HG03045 (cell line): ENCODE data around the gene SEL1L3.
A peak's percentile ranks its signal among the peaks of the same experiment; 100 is the strongest.
"Not testable (repeated sequence)": the region's sequence is repeated elsewhere in the genome, so short reads cannot be mapped to it uniquely, and the experiment has no call there.

Experiments
- ATAC-seq: cut with Tn5 transposase; IDR thresholded peaks from one replicate; pipeline ENCODE4 v1.9.1; 2021; ENCODE audit warnings: mild to moderate bottlenecking, moderate library complexity; ENCODE audit not compliant: unreplicated experiment

SEL1L3 gene

DNA sequence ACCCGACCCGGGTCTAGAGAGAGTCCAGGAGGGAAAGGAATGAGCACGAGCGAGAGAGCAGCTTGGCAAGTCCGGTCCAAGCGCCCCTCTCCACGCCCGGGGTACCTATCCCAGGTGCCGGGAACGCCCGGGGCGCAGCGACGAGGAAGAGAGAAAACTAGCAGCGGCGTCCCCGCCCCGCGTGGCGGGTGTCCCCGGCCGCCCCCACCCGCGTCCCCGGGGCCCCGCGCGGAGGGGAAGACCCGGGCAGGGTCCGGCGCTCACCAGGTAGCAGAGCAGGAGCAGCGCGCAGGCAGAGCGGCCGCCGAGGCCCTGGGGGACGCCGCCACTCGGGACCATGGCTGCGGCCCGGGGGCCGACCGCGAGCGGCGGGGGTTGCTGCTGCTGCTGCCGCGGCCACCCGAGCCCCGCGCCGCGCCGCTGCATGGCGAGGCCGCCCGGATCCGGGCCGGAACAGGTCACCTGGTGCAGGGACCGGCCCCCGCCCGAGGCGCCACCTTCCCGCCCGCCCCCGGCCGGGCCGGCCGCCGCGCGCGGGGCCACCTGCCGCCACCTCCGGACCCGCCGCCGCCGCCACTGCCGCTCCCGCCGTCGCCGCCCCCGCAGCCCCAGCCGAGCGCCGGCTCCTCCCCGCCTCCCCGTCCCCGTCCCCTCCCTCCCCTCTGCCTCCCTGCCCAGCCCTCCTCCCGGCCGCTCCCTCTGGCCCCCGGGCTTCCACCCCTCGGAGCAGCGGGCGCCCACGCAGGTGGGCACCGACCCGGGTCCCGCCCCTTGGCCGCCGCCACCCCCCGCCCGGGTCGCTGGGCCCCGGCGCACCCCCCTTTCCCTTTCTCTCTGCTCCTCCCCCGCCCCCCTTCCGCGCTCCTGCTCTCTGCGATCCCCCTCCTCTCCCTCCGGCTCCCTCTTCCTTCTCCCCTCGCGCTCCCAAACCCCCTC, at the start of gene SEL1L3:
Gene SEL1L3 (minus strand): TSS at position 578 of the 936 bp plus-strand sequence. CDS start 152 bp downstream, at position 426.
- peak; percentile 48 for ATAC-seq

DNA sequence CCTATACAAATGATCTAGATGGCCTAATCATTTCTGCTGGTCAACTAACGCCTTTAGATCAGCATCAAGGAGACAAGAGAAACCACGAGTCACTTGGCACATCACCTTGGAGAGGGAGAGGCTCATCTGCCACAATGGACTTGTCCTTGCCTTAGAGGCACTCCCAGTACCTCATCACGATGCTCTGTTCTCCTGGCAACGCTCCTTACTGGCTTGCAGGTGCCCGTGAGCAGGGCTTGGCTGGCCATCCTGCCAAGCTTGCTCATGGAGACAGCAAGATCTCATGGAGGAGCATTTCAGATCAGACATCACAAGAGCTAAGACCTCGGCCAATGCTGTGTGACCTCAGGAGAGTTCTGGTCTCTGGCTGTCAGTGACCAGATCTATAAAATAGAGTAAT, 48.6 kb upstream of the SEL1L3 start:
- ATAC-seq, result no peak

DNA sequence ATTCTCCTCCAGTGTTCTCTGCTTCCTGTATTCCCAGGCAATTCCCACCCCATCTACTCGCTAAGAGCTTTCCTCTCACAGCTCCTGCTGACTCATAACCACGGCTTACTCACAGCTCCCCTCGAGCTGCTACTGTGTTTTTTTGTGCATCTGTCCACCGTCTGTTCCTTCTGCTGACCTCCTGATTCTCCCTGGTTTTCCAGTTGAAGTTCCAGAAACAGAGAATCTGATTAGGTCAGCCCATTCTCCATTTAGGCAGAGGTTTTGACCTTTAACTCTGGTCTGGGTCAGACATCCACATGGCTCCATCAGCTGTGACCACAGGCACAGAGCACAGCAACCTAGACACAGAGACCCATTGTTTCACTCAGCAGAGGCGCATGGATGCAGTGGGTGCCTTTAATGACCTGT, 45.7 kb upstream of the SEL1L3 start:
- ATAC-seq, result no peak

DNA sequence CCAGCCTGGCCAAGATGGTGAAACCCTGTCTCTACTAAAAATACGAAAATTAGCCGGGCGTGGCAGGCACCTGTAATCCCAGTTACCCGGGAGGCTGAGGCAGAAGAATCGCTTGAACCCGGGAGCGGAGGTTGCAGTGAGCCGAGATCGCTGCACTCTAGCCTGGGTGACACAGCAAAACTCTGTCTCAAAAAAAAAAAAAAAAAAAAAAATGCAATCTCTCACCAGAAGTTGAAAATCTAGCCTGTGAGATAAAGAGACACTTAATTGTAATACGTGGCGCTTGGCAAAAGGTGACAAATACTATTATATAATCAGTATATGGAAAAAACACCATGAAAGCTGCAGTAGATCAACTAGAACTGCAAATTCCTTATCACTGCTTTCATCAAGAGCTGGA, 43.3 kb upstream of the SEL1L3 start:
- ATAC-seq, result not testable (repeated sequence)

DNA sequence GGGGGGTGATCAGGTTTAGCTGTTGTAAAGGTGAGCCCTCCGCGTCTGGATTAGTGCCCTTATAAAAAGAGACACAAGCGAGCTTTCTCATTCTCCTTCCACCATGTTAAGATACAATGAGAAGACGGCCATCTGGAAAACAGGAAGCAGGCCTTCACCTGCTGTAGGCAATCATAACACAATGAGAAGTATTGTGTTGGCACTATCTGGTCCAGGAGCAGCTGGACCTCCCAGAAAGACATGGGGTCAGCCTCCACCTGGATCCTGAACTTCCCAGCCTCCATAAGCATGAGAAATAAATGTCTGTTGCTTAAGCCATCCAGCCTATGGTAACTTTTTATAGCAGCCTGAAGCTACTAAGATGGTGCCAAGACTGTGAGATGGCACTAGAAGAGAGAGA, 42.6 kb upstream of the SEL1L3 start:
- no peak for ATAC-seq

DNA sequence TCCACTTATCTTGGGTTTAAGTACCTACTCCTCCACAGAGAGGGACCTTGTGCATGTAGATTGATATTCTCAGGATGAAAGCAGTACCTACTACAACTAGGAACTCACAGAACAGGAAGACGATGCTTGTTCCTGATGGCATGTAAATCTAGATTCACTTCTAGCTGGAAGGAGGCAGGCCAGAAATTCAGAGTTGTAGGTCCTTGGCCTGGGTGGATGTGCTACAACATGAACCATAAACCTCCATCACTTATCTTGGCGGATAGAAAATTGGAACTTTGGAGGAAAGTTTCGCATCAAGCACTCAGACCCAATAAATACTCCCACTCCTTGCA, 41.9 kb upstream of the SEL1L3 start:
- no peak for ATAC-seq

DNA sequence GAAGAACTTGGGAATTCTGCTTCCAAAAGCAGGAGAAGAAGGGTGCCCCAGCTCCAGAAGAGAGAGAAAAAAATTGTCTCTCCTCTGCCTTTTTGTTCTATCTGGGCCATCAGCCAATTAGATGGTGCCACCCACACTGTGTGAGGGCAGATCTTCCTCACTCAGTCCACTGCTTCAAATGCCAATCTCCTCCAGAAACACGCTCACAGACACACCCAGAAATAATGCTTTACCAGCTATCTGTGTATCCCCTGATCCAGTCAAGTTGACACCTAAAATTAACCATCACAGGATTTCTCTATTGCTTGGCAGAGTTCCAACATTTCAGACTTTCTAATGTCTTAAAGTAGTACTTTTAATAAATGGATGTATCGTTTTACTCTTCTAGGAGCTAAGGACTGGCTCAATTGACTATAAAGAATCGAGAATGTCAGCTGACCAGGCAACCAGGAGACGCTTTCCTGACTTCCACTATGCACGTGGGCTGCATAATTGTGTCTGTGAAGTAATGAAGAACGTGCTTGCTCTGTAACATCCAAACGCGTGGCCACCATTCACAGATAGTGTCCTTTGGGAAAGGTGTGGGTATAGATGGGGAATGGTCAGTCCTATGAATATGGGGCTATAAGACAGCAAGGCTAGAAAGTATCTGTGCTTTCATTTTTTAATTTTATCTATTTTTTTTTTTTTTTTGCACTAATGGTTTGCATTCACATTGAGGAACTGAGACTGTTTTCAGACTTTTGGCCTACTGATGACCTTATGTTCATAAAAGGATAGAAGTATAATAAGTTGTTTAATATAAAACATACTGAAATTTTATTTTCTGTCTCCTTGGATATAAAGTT, 41.3 kb upstream of the SEL1L3 start:
- no peak for ATAC-seq

DNA sequence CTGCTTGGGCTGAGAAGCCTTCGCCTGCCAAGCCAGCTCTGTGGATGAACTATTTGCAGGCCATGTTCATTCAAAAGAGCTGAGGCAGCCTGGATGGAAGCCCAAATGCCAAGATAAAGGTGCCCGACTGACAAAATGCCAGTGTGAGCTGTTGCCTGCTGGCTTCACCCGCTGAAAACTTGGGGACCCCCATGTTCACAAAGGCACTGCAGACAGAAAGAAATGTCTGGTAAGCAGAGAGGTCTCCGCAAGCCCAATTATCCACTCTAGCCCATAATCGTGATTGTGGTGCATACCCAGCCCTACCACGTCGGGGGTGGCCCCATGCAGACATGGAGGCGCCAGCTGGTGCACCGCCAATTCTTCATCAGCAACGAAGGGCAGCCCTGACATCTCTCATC, 38.2 kb upstream of the SEL1L3 start:
- ATAC-seq, result no peak

DNA sequence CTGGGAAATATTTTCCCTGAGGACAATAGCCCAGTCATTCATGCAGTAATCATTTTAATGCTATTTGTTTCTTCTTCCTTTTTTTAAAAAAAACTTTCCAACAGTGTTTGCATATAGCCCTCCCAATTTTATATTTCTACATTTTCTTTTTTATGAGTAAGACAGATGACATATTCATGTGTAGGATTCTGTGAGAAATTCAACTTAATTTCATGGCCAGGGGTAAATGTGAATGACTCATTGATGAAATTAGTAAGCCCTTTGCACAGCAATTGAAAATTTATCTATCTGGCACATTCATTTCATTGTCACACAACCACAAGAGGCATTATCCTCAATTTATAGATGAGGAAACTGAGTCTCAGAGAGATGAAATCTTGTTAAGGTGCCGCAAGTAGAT, 37.5 kb upstream of the SEL1L3 start:
- no peak for ATAC-seq

DNA sequence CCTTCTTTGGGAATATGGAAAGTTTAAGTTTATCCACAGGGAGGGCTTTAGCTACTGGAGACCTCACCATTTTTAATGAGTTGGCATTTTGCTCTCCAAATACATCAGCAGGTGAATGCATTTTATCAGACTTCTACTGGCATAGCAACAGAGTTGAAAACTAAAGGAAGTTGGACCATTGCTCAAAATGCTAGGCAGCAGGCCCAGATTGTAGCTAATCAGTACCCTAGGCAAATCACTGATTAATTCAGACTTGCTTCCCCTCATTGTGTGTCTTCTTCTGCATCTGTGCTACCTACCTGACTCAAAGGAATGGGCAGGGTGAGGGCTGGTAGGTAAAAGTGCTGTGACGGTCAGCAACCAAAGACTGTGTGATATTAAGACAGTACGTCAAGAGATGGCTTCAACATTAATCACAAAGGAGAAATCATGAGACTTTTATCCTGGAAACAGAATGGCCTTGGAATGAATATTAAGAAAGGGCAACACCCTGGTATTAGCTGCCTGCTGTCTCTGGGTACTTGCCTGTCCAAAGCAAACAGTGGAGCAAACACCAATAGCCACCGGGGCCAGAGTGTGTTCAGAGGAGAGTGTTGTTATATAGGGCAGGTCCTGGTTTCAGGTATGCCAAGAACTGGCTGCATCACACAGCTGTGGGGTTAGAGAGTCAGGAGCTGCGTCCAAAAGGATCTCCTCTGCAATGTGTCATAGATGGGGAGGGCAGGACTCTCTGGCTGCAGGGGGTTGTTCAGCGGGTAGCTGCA, 34.2 kb upstream of the SEL1L3 start:
- ATAC-seq, result no peak

DNA sequence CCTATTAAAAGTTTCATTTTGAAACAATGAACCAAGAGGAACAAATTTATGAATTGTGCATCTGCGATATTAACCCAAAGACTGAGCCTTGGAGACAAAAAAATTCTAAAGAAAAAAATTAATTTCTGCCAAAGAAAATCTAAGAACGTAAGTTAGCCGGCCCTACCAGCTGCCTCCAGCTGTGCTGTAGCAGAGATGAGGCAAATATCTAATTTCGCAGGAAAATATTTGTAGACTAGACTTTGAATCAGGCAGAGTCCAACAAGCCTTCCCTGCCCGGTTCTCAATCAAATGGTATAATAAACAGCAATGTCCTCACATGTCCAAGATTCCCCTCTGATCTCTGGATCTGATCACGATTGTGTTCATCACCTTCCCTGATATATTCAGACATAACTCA, 30.0 kb upstream of the SEL1L3 start:
- no peak for ATAC-seq

DNA sequence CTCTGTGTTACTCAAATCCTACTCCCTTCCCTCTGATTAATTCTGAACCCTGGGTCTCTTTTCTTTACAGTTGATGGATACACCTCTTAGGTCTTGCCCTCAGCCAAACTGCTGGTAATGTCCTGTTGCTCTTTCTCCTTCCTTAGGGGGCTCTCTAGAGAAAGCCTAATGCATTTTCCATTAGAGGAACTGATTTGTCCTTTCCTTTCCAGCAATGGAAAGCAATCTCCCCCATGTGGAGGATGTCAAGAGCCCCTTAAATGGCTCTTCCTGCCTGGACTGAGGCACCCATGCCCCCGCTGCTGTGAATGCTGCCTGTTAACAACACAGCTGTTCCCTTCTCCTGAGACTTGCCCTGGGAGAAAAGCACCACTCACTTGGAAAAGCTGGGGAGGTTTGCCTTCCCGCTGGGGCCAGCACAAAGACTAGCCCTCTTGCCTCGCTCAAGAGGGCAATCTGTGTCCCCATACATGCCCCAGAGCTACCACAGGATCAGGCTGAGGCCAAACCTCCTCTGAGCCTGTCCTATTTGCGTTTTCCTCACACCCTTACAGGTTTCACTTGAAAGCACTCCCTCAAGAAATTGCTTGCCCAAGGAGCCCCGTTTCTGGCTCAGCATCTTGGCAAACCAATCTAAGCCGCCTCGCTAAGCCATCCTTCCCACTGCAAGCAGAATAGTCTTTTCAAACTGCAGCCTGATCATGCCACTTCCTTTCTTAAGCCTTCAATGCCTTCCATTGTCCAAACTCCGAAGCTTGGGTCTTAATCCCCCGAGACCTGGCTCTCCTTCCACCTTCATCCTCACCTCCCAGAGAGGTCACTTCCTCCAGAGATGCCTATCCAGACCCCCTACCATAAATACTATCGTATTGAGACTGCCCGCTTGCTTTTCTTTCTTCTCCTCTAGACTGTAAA, 28.0 kb upstream of the SEL1L3 start:
- ATAC-seq, result no peak

DNA sequence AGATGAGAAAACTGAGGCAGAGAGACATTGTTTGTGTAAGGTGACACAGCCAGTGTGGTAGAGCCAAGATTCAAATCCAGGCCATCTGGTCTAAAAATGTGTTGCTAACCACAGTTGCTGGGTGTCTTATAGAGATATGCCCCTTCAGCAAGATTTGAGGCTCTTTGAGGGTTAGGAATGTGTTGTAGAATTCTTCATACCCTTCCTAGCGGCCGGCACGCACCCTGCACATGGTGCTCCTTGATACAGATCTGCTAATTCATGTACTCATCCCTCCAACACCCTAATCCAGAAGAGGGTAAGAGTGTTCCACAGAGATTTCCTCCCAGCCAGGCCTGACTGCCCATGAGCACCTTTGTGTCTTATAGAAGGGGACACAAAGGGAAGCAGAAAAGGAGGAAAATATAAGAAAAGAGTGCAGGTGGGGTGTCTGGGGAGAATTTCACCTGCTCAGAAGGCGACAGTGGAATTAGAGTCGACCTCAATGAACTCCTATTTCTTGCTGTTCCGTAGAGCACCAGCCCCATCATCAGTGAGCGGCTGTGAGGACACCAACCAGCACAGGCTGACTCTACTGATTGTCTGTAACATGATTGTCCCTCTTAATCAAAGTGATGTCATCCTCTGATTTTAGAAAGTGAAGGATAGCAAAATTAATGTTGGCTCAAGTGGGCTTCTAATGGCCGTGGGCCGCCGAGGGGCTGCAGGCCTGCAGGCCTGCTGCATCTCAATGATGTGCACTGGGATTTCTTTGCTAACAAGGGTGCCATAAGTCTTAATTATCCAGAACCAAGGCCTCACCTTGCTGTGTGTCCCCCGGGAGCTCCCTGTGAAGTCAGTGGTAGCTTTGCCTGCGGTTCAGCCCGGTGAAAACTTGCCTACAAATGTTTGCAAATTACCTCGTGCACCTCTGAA, 27.1 kb upstream of the SEL1L3 start:
- ATAC-seq, result no peak

DNA sequence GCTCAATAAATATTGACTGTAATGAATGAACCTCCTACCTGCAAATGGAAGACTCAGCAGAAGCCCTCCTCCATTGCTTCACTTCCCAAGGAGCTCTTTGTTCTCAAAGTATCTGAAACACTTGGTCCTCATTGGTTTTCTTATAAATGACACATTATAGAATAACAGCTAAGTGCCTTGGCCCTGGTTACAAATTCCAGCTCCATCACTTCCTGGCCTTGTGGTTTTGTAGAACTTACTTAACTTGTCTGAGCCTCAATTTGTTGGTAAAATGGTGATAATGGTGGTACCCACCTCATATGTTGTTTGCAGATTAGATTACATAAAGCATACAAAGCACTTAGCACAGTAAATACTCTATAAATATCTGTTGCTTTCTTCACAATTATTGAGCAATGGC, 26.0 kb upstream of the SEL1L3 start:
- no peak for ATAC-seq

DNA sequence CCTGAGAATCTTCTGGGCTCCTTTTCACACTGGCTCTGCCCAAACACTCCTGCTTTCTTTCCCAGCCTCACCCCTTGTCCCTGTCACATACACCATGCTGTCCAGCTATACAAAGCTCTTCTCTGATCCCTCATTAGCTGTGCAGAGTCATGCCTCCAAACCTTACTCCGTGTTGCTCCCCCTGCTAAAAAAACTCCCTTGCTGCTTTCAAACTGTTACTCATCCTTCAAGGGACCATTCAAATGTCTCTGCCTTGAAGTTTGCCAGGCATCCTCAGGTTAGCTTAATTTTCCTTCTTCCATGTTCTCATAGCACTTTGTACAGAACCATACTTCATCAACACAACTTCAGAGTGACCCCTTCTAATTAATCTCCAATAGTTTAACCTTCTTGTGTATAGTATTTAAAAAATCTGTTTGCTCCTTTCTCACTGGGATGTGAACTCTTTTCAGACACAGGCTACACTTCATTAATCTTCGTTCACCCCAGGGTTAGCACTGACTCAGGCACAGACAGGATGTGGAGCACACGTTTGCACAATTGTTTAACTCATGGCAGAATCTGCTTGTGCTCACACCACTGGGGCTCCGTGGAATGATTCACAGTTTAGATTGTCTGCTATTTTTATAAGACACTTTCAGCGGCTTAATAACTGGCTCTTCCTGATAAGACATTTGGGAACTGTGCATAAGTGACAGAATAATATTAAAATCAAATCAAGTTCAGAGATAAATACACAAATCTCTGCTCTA, 21.4 kb upstream of the SEL1L3 start:
- no peak for ATAC-seq

DNA sequence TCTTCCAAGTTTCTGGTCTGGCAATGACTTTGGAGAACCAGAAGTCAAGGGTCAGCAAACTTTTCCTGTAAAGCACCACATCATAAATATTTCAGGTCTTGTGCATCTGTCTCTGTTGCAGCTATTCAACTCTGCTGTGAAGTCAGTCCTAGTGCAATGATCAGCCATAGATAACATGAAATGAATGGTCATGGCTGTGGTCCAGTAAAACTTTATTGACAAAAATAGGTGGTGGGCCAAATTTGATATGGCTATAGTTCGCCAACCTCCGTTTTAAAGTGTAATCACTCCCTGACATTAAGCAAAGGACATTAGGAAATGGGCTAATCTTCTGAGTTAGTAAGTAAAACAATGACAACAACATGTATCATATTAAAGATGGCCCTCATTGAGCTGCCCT, 20.8 kb upstream of the SEL1L3 start:
- ATAC-seq, result no peak

DNA sequence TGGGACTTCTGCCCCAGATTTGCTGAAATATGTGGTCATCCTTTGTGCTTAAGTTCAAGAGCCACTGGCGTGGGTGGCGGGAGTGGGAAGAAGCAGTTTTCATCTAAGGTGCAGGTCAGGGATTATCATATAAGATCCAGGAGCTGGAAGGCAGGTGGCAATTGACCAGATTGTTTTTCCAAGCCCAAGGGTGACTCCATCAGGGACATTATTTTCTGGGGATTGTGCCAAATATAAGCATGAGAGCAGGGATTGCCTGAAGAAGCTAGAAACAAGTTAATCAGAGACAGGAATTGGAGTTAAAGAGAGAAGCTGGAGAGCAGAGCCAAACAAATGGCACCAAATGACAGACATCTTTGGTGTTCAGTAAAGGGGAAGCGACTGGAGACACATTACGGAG, 19.4 kb upstream of the SEL1L3 start:
- no peak for ATAC-seq

DNA sequence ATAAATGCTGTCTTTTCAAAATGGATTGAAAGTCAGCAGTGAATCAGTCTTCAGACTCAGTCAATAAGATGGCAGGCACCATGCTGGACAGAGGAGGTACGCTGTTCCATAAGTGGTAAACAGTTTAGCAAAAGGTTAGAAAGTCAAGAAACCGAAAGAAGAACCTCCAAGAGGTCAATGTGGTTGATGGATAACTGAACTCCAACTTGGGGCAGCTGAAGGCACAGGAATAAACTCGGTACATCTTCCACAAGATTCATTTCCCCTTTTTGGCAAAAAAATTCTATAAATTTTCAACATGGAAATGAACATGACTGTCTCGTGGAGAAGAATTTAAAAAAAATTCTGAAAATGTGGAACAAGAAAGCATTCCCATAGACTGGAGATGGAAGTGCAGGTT, 18.4 kb upstream of the SEL1L3 start:
- no peak for ATAC-seq
